UCSD-AML1 (cell line): ENCODE data around the gene EEF1AKMT4.

Experiments used
- DNase-seq: peaks from one replicate; lab custom pipeline; 2025; ENCODE audit not compliant: unreplicated experiment; lab: John Stamatoyannopoulos, UW

Gene EEF1AKMT4

DNA sequence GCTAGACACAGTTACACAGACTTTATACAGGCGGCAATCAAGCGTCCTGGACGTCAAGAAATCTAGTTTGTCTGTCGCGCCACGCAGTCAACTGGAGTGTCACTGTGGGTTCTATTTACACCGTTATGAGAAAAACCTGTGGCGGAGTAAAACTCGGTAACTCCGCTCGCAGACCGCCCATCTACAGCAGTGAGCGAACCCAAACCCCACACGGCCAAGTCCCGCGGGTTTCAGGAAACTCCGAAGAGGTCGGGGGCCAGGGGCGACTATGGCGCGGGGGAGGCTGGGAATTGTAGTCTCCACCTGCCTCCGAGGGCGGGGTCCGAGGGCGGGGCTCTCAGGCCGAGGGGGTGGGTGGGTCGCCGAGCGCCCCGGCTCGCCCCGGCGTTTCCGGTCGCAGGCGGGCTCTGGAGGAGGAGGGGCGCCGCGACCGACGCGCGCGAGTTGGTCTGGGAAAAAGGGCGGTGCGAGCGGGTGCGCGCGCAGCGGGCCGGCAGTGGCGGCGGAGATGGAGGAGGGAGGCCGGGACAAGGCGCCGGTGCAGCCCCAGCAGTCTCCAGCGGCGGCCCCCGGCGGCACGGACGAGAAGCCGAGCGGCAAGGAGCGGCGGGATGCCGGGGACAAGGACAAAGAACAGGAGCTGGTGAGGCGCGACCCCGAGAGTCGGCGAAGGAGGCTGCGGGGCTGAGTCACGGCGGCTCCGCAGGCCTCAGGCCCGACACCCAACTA is 49.5 kb downstream of the EEF1AKMT4 start, which contains the start of gene PSMD2:
TSS of gene PSMD2 (plus strand) at position 483 of the 729 bp plus-strand sequence. CDS start at position 509, 26 bp downstream.
- DNase-seq = peak; percentile 98

DNA sequence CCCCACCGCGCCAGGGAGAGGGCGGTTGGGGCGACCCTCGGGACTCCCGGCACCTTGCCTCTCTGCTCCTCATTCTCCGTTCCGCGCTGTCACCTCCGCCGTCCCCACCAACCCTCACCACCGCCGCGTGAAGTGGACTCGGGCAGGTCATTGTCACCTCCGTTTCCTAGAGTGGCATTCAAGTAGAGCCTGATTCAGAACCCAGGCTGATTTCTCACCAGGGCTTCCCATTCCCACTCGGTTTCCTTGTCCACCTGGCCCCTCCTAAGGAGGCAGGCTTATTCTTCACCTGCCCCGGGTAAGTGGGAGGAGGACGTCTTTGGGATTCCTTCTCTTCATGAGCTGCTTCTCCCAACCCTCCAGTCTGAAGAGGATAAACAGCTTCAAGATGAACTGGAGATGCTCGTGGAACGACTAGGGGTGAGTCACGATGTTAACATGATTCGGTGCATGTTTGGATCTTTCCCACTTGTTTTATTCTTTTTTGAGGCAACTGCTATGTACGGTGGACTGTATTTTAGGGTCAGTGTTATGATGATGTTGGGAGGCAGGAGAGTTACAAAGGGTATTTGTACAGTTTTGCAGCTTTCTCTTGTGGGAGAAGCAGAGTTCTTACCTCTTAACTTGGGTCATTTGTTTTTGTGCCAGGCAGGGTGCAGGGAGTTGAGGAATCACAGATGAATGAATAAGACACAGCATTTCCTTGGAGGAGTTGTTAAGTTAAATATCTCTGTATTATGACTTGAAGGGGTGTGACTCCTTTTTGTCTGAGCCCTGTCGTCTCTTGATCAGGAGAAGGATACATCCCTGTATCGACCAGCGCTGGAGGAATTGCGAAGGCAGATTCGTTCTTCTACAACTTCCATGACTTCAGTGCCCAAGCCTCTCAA is 50.3 kb downstream of the EEF1AKMT4 start:
- DNase-seq = no peak

DNA sequence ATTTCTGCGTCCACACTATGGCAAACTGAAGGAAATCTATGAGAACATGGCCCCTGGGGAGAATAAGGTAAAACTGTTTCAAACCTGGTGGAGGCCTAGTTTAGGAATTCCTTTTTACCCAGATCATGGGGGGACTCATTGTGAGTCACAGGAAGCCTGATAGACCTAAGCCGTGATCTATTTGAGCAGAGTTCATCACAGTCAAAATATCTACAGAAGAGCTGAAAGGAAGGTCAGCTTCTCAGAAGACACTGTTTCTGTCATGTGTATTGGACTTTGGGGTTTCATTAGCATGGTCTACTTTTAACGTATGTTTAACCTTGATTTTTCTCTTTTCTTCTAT is 50.9 kb downstream of the EEF1AKMT4 start:
- no peak for DNase-seq

DNA sequence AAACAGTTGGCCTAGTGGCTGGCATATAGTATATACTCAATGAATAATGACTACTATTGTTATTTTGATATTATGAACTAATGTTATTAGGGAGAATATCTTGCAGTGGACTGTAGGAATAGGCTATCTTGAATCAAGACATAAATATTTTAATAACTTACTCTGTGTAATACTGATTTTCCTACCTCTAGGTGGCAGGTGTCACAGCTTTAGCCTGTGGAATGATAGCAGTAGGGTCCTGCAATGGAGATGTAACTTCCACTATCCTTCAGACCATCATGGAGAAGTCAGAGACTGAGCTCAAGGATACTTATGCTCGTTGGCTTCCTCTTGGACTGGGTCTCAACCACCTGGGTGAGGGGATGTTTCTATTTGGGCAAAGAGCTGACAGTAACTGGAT is 56.1 kb downstream of the EEF1AKMT4 start:
- no peak for DNase-seq

DNA sequence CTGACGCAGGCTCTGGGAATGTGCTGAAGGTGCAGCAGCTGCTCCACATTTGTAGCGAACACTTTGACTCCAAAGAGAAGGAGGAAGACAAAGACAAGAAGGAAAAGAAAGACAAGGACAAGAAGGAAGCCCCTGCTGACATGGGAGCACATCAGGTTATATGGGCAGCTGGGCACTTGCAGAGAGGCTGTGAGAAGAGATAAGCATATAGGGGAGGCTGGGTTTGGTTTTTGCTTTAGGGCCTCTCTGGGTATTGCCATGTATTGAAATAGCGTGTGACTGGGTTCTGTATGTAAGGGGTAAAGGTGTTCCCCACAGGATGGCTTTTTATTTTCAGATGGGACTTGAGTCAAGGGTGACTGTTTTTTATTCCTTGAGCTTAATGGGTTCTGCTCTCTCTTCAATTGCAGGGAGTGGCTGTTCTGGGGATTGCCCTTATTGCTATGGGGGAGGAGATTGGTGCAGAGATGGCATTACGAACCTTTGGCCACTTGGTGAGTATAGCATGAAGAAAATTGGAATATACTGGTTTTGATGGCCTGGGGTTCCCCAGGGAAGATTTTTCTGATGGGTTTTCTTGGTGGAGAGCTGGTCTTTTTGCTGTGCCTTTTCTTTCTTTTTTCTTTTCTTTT is 57.0 kb downstream of the EEF1AKMT4 start:
- DNase-seq = no peak

DNA sequence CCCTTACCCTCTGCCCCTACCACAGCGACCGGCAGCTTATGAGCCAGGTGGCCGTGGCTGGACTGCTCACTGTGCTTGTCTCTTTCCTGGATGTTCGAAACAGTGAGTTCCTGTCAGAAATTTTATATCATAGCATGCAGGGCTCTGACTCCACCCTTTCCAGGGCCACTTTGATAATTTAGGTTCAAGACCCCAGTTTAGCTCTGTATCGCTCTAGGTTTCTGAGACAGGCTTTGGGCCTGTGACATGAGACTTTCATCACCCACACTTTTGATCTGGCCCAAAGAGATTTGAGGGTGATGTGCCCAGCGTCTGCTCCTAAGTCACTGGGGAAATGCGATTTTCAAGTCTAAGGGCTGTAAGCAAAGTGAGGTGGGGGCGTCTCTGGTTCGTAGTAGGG is 58.4 kb downstream of the EEF1AKMT4 start:
- no peak for DNase-seq
